Astrocyte (in vitro differentiated cells and primary cell): ENCODE measurements around the gene PRDM15. TPM values are rescaled to one million over a fixed set of nuclear protein-coding genes. Genes with fewer than 3 reads are reported as not detected.

Experiments
- DNase-seq: peaks from one replicate; pipeline ENCODE4 v3.0.0-alpha.2; 2010; ENCODE audit warnings: low read depth
- FAIRE-seq: peaks from 2 replicates; lab custom pipeline; 2011; peaks lifted over from hg19 to GRCh38; lab: Jason Lieb, UNC
- H2AFZ ChIP-seq: 2 replicates; pipeline ENCODE4 v1.6.0; 2012; ENCODE audit warnings: low read depth, low read length, inconsistent platforms
- H3K27ac ChIP-seq: 2 replicates; pipeline ENCODE4 v1.5.1; 2011; ENCODE audit warnings: low read depth, low read length, inconsistent platforms
- H3K27me3 ChIP-seq: 2 replicates; pipeline ENCODE4 v1.6.0; 2011; ENCODE audit warnings: low read length, inconsistent platforms; ENCODE audit not compliant: insufficient read depth
- H3K36me3 ChIP-seq: 2 replicates; pipeline ENCODE4 v1.5.1; 2011; ENCODE audit warnings: low read length, inconsistent platforms; ENCODE audit not compliant: insufficient read depth
- H3K4me1 ChIP-seq: 2 replicates; pipeline ENCODE4 v1.5.1; 2011; ENCODE audit warnings: low read length, inconsistent platforms; ENCODE audit not compliant: insufficient read depth
- H3K4me2 ChIP-seq: 2 replicates; pipeline ENCODE4 v1.6.0; 2012; ENCODE audit warnings: low read length, inconsistent platforms
- H3K4me3 ChIP-seq: 2 replicates; pipeline ENCODE4 v1.5.1; 2011; ENCODE audit warnings: low read depth, mild to moderate bottlenecking, low read length, inconsistent platforms; ENCODE audit not compliant: insufficient read depth
- H3K79me2 ChIP-seq: 2 replicates; pipeline ENCODE4 v1.6.0; 2012; ENCODE audit warnings: mild to moderate bottlenecking, low read length, inconsistent platforms; ENCODE audit not compliant: insufficient read depth
- H3K9ac ChIP-seq: 2 replicates; pipeline ENCODE4 v1.6.0; 2012; ENCODE audit warnings: mild to moderate bottlenecking, low read length, inconsistent platforms
- H3K9me3 ChIP-seq: 2 replicates; pipeline ENCODE4 v1.5.1; 2012; ENCODE audit warnings: low read depth, mild to moderate bottlenecking, low read length, inconsistent platforms; ENCODE audit not compliant: insufficient read depth
- H4K20me1 ChIP-seq: 2 replicates; pipeline ENCODE4 v1.6.0; 2012; ENCODE audit warnings: low read length, inconsistent platforms; ENCODE audit not compliant: insufficient read depth
- H3K27ac Mint-ChIP-seq: one replicate; pipeline ENCODE4 v1.8.0; 2021; ENCODE audit warnings: mild to moderate bottlenecking, mixed read lengths; ENCODE audit not compliant: unreplicated experiment
- H3K27me3 Mint-ChIP-seq: one replicate; pipeline ENCODE4 v1.8.0; 2021; ENCODE audit warnings: low read depth, mixed read lengths; ENCODE audit not compliant: unreplicated experiment
- H3K36me3 Mint-ChIP-seq: one replicate; pipeline ENCODE4 v1.8.0; 2021; ENCODE audit warnings: low read depth, mixed read lengths; ENCODE audit not compliant: unreplicated experiment
- H3K4me1 Mint-ChIP-seq: one replicate; pipeline ENCODE4 v1.8.0; 2021; ENCODE audit warnings: low read depth, mixed read lengths; ENCODE audit not compliant: unreplicated experiment
- H3K4me3 Mint-ChIP-seq: one replicate; pipeline ENCODE4 v1.8.0; 2021; ENCODE audit warnings: mild to moderate bottlenecking, moderate library complexity, mixed read lengths; ENCODE audit not compliant: unreplicated experiment
- H3K9me3 Mint-ChIP-seq: one replicate; pipeline ENCODE4 v1.8.0; 2021; ENCODE audit warnings: mild to moderate bottlenecking, mixed read lengths; ENCODE audit not compliant: unreplicated experiment
- CTCF ChIP-seq: IDR thresholded peaks from 2 replicates; pipeline ENCODE4 v1.5.1; 2011; ENCODE audit warnings: low read depth, mild to moderate bottlenecking, inconsistent platforms, low read length, moderate library complexity; ENCODE audit not compliant: insufficient read depth
- EZH2 ChIP-seq: IDR thresholded peaks from 2 replicates; pipeline ENCODE4 v1.6.1; 2012; ENCODE audit warnings: mild to moderate bottlenecking, low read length, inconsistent platforms; ENCODE audit not compliant: insufficient read depth
- total RNA-seq: library from RNA; stranded (reverse); gene quantifications from 2 replicates; pipeline ENCODE4 v1.2.1, GENCODE V29; 2021

The PRDM15 gene
- total RNA-seq, 1 donor from 2014 or later: 6.8 TPM

GRCh38 chr21:41834926-41835663, 44.0 kb downstream of the PRDM15 start:
- Histone ChIP-seq H3K9me3 (no peaks in the 10 kb centered on the region), H2AFZ (no peak overlapping the region), H3K4me3 (no peak overlapping the region), H3K27me3 (no peaks in the 10 kb centered on the region), H3K9ac (no peak overlapping the region), H3K36me3 (peaks cover 4% of the 10 kb centered on the region), H3K27ac (no peak overlapping the region), H3K79me2 (no peaks in the 10 kb centered on the region), H3K4me1 (no peaks in the 10 kb centered on the region), H4K20me1 (peaks cover 9% of the 10 kb centered on the region), H3K4me2 (no peak overlapping the region)
- H3K27me3 Mint-ChIP-seq: no peaks in the 10 kb centered on the region
- DNase-seq (no peak), FAIRE-seq (no peak)
- peaks cover 2% of the 10 kb centered on the region for H3K4me1 Mint-ChIP-seq
- no peak overlapping the region for H3K27ac Mint-ChIP-seq
- H3K9me3 Mint-ChIP-seq: no peaks in the 10 kb centered on the region
- TF ChIP-seq CTCF (no peak), EZH2 (no peak)
- H3K36me3 Mint-ChIP-seq: peaks cover 21% of the 10 kb centered on the region
- H3K4me3 Mint-ChIP-seq: no peak overlapping the region

- no peaks in the 10 kb centered on the region for H3K27me3 Mint-ChIP-seq
- Histone ChIP-seq H3K27ac (no peak overlapping the region), H3K79me2 (no peaks in the 10 kb centered on the region), H3K4me2 (no peak overlapping the region), H3K36me3 (peaks cover 4% of the 10 kb centered on the region), H3K27me3 (no peaks in the 10 kb centered on the region), H2AFZ (no peak overlapping the region), H3K4me3 (no peak overlapping the region), H3K4me1 (no peaks in the 10 kb centered on the region), H3K9ac (no peak overlapping the region), H4K20me1 (peaks cover 16% of the 10 kb centered on the region), H3K9me3 (no peaks in the 10 kb centered on the region)
- no peak overlapping the region for H3K4me3 Mint-ChIP-seq
- no peaks in the 10 kb centered on the region for H3K9me3 Mint-ChIP-seq
- no peak for TF ChIP-seq CTCF
- no peak for TF ChIP-seq EZH2
- H3K4me1 Mint-ChIP-seq: peaks cover 2% of the 10 kb centered on the region
- no peak overlapping the region for H3K27ac Mint-ChIP-seq
- peaks cover 19% of the 10 kb centered on the region for H3K36me3 Mint-ChIP-seq
- DNase-seq: no peak
- no peak for FAIRE-seq
These were observed 44.8 kb downstream of the PRDM15 start for GRCh38 chr21:41834252-41834925.
